Measurements from ENCODE around the gene STK16. TPM values are rescaled to one million over a fixed set of nuclear protein-coding genes. Genes with fewer than 3 reads are reported as not detected.

Gene STK16
- total and polyA plus RNA-seq, 2 of the 13 experiments (the other 11 are each of a cell fraction or from before 2014, with no cell fraction given) = 28.0 to 50.9 TPM

DNA sequence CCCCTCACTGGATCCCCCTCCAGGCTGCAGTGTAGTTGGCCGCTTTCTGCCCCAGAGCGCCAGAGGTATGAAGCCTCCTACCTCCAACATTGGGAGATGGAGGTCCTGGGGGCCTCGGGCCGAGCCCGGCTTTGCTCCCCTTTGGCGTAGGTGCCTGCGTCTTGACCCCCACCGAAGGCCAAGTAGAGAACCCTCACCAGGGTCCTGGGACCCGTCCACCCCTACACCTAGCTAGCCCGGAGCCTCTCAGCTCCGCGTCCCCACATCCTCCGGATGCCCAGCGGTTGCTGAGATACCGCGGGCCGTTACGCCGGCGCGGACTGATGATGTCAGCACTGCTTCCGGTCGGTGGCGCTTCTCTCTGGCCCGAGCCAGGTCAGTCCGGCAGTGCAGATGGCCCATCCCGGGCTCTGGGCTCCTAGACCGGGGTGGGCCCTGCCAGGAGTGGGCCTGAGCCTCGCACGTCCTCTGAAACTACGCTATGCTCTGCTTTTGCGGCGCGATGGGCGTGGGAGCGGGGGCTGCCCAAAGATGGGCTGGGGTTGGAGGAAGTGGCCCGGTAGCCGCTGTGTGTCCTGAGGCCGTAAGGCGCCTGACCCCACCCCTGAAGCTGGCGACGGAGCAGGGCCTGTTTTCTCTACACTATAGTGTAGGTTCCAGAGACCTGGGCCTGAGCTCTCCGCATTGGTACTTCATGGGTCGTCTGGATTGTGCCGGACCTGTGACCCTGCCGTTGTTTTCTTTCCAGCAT, at the start of gene STK16, which contains the start of gene GLB1L (continued):
- TF ChIP-seq MZF1 (CRISPR knock-in tag; IDR thresholded peaks at IDR 0.05; ENCODE audit: borderline replicate concordance) = peak; percentile 96
- TF ChIP-seq SYNCRIP (IDR thresholded peaks at IDR 0.05; ENCODE audit: insufficient read depth, low read depth, low read length) = no peak
- no peak; the same call in 1 of the 2 replicates for TF ChIP-seq CCDC6 (CRISPR knock-in tag; IDR thresholded peaks at IDR 0.05)
- TF ChIP-seq LCORL (IDR thresholded peaks at IDR 0.05) = no peak
- peak; percentile 77 for TF ChIP-seq LCORL (CRISPR knock-in tag; IDR thresholded peaks at IDR 0.05)
- TF ChIP-seq ZNF34 (CRISPR knock-in tag; IDR thresholded peaks at IDR 0.05; ENCODE audit: borderline replicate concordance) = peak; percentile 87
- no peak for TF ChIP-seq ZNF75D (CRISPR knock-in tag; IDR thresholded peaks at IDR 0.05; ENCODE audit: borderline replicate concordance)
- TF ChIP-seq, protein P1, sequence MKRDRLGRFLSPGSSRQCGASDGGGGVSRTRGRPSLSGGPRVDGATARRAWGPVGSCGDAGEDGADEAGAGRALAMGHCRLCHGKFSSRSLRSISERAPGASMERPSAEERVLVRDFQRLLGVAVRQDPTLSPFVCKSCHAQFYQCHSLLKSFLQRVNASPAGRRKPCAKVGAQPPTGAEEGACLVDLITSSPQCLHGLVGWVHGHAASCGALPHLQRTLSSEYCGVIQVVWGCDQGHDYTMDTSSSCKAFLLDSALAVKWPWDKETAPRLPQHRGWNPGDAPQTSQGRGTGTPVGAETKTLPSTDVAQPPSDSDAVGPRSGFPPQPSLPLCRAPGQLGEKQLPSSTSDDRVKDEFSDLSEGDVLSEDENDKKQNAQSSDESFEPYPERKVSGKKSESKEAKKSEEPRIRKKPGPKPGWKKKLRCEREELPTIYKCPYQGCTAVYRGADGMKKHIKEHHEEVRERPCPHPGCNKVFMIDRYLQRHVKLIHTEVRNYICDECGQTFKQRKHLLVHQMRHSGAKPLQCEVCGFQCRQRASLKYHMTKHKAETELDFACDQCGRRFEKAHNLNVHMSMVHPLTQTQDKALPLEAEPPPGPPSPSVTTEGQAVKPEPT (CRISPR knock-in tag; IDR thresholded peaks at IDR 0.05; ENCODE audit: low read depth) = no peak; the same call in 1 of the 2 replicates
- TF ChIP-seq NFATC3 (CRISPR knock-in tag; IDR thresholded peaks at IDR 0.05) = peak; percentile 96; the same call in 1 of the 2 replicates
- TF ChIP-seq ZNF224 (CRISPR knock-in tag; IDR thresholded peaks at IDR 0.05) = no peak
- no peak for TF ChIP-seq ZNF496 (CRISPR knock-in tag; IDR thresholded peaks at IDR 0.05; ENCODE audit: insufficient replicate concordance)
- TF ChIP-seq RELA (CRISPR knock-in tag; IDR thresholded peaks at IDR 0.05) = peak; percentile 90
- TF ChIP-seq, protein P2, sequence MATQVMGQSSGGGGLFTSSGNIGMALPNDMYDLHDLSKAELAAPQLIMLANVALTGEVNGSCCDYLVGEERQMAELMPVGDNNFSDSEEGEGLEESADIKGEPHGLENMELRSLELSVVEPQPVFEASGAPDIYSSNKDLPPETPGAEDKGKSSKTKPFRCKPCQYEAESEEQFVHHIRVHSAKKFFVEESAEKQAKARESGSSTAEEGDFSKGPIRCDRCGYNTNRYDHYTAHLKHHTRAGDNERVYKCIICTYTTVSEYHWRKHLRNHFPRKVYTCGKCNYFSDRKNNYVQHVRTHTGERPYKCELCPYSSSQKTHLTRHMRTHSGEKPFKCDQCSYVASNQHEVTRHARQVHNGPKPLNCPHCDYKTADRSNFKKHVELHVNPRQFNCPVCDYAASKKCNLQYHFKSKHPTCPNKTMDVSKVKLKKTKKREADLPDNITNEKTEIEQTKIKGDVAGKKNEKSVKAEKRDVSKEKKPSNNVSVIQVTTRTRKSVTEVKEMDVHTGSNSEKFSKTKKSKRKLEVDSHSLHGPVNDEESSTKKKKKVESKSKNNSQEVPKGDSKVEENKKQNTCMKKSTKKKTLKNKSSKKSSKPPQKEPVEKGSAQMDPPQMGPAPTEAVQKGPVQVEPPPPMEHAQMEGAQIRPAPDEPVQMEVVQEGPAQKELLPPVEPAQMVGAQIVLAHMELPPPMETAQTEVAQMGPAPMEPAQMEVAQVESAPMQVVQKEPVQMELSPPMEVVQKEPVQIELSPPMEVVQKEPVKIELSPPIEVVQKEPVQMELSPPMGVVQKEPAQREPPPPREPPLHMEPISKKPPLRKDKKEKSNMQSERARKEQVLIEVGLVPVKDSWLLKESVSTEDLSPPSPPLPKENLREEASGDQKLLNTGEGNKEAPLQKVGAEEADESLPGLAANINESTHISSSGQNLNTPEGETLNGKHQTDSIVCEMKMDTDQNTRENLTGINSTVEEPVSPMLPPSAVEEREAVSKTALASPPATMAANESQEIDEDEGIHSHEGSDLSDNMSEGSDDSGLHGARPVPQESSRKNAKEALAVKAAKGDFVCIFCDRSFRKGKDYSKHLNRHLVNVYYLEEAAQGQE (IDR thresholded peaks at IDR 0.05; ENCODE audit: borderline replicate concordance in 1 of 2, low read depth in 1 of 2, low read length in 2 of 2) = peak in 1 of 2 experiments; percentile 28; a peak in 1 of 4 replicates
- TF ChIP-seq SOX5 (CRISPR knock-in tag; IDR thresholded peaks at IDR 0.05; ENCODE audit: borderline replicate concordance) = 0 out of 2 replicates have a peak, but pooled peaks have one; percentile 54
- no peak for TF ChIP-seq SRSF9 (IDR thresholded peaks at IDR 0.05; ENCODE audit: borderline replicate concordance, insufficient read depth, low read depth, low read length, poor library complexity, severe bottlenecking)
- TF ChIP-seq REXO4 (CRISPR knock-in tag; IDR thresholded peaks at IDR 0.05; ENCODE audit: borderline replicate concordance) = no peak
- peak; percentile 80; the same call in 1 of the 2 replicates for TF ChIP-seq ZNF570 (CRISPR knock-in tag; IDR thresholded peaks at IDR 0.05; ENCODE audit: borderline replicate concordance)
- TF ChIP-seq, protein P3, sequence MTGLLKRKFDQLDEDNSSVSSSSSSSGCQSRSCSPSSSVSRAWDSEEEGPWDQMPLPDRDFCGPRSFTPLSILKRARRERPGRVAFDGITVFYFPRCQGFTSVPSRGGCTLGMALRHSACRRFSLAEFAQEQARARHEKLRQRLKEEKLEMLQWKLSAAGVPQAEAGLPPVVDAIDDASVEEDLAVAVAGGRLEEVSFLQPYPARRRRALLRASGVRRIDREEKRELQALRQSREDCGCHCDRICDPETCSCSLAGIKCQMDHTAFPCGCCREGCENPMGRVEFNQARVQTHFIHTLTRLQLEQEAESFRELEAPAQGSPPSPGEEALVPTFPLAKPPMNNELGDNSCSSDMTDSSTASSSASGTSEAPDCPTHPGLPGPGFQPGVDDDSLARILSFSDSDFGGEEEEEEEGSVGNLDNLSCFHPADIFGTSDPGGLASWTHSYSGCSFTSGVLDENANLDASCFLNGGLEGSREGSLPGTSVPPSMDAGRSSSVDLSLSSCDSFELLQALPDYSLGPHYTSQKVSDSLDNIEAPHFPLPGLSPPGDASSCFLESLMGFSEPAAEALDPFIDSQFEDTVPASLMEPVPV (CRISPR knock-in tag; IDR thresholded peaks at IDR 0.05) = no peak
- peak; percentile 90 for TF ChIP-seq RBM39 (IDR thresholded peaks at IDR 0.05; ENCODE audit: low read depth, low read length, poor library complexity, severe bottlenecking)
- TF ChIP-seq MTF2 (CRISPR knock-in tag; IDR thresholded peaks at IDR 0.05; ENCODE audit: borderline replicate concordance) = peak; percentile 56; the same call in 1 of the 2 replicates
